Activated CD4-positive, CD25-positive, alpha-beta regulatory T cell treated with anti-CD3 and anti-CD28 coated beads, Interleukin-2, amount 50 U/mL, for 72 hours (primary cell): Measurements from ENCODE around the gene USP47.

ENCODE experiments used
- DNase-seq: peaks from one replicate; pipeline ENCODE4 v3.0.0; 2021

The USP47 gene

GRCh38 chr11:12006552-12007229 is 164.9 kb downstream of the USP47 start:
- no peak for DNase-seq

GRCh38 chr11:12007230-12007593 is 165.4 kb downstream of the USP47 start:
- no peak for DNase-seq

GRCh38 chr11:12007769-12008737 is 166.3 kb downstream of the USP47 start, which contains the start of gene DKK3:
Gene DKK3, minus strand, starts transcription at chr11:12008626. Its CDS starts 44 bp downstream, at chr11:12008582.
- DNase-seq: no peak
